Gastrocnemius medialis (tissue), 4 donors: ENCODE data around the gene PLEKHH2.

Source experiments
- CTCF ChIP-seq, 5 experiments: fragments of 450-650 bp in 3 of 5; fragments of 200-600 bp in 2 of 5; sonication (generic) in 2 of 5; IDR thresholded peaks in 4 of 5; conservative IDR thresholded peaks in 1 of 5; 1 replicate in 4 of 5; 2 replicates in 1 of 5; pipeline ENCODE4 v1.5.1; 2016 to 2019; ENCODE audit warnings: antibody characterized with exemption in 5 of 5, mild to moderate bottlenecking in 3 of 5, moderate library complexity in 3 of 5
- POLR2A ChIP-seq, 2 donors: fragments of 450-650 bp; IDR thresholded peaks; one replicate each; pipeline ENCODE4 v1.6.1; 2017; ENCODE audit warnings: antibody characterized with exemption in 2 of 2, mild to moderate bottlenecking in 2 of 2, moderate library complexity in 2 of 2

- TF ChIP-seq CTCF (IDR thresholded peaks at IDR 0.05 in 4 of 5, conservative IDR thresholded peaks at IDR 0.05 in 1 of 5), result no peak
- TF ChIP-seq POLR2A (IDR thresholded peaks at IDR 0.05), result no peak
Measured at GRCh38 chr2:43814711-43815110, 177.7 kb downstream of the PLEKHH2 start.
